ENCODE data around the gene F5.

Gene F5

GRCh38 chr1:169586395-169587255 is at the start of gene F5:
TSS of gene F5 (minus strand) at chr1:169586481. CDS start at chr1:169586386, 95 bp downstream.
- peak; percentile 90 for DNase-seq

- no peak for DNase-seq
Measured at GRCh38 chr1:169634877-169635276, 48.6 kb upstream of the F5 start.

- no peak for DNase-seq
Measured at GRCh38 chr1:169634145-169634544, 47.9 kb upstream of the F5 start.

- DNase-seq: no peak
Measured at GRCh38 chr1:169631249-169631648, 45.0 kb upstream of the F5 start.

GRCh38 chr1:169630006-169630405 is 43.7 kb upstream of the F5 start, which contains the start of gene SELP:
TSS of gene SELP (minus strand) at chr1:169630124. CDS start at chr1:169630074, 50 bp downstream.
- DNase-seq: no peak

- DNase-seq: no peak
Measured at GRCh38 chr1:169624912-169625311, 38.6 kb upstream of the F5 start.

- no peak for DNase-seq
Measured at GRCh38 chr1:169624122-169624521, 37.8 kb upstream of the F5 start.

GRCh38 chr1:169623132-169623926 is 37.0 kb upstream of the F5 start:
- no peak for DNase-seq

- DNase-seq: no peak
Measured at GRCh38 chr1:169620565-169620964, 34.3 kb upstream of the F5 start.

GRCh38 chr1:169618367-169618766 is 32.1 kb upstream of the F5 start:
- no peak for DNase-seq

GRCh38 chr1:169615803-169616202 is 29.5 kb upstream of the F5 start:
- no peak for DNase-seq

- no peak for DNase-seq
Measured at GRCh38 chr1:169610858-169611257, 24.6 kb upstream of the F5 start.

- DNase-seq: no peak
Measured at GRCh38 chr1:169610108-169610507, 23.8 kb upstream of the F5 start.

- no peak for DNase-seq
Measured at GRCh38 chr1:169608226-169608625, 21.9 kb upstream of the F5 start.

GRCh38 chr1:169604781-169605560 is 18.7 kb upstream of the F5 start:
- peak; percentile 52 for DNase-seq

- DNase-seq: no peak
Measured at GRCh38 chr1:169601096-169601881, 15.0 kb upstream of the F5 start.

- peak; percentile 39 for DNase-seq
Measured at GRCh38 chr1:169595764-169596711, 9.8 kb upstream of the F5 start.

- peak; percentile 56 for DNase-seq
Measured at GRCh38 chr1:169594391-169594790, 8.1 kb upstream of the F5 start.

GRCh38 chr1:169590932-169591331 is 4.7 kb upstream of the F5 start:
- DNase-seq: peak; percentile 35

GRCh38 chr1:169588785-169589485 is 2.7 kb upstream of the F5 start:
- DNase-seq: peak; percentile 47

Data from stimulated activated CD4-positive, alpha-beta T cell treated with anti-CD3 and anti-CD28 coated beads, Interleukin-15, amount 100 ng/mL, for 24 hours (primary cell).